HG03558 (cell line): Measurements from ENCODE around the gene FGB.
A peak's percentile ranks its signal among the peaks of the same experiment; 100 is the strongest.
"Not testable (repeated sequence)": the region's sequence is repeated elsewhere in the genome, so short reads cannot be mapped to it uniquely, and the experiment has no call there.

Source experiments
- ATAC-seq: cut with Tn5 transposase; IDR thresholded peaks from one replicate; pipeline ENCODE4 v1.9.1; 2021; ENCODE audit warnings: moderate number of reproducible peaks; ENCODE audit not compliant: unreplicated experiment; ENCODE audit errors: extremely low read depth

The FGB gene

DNA sequence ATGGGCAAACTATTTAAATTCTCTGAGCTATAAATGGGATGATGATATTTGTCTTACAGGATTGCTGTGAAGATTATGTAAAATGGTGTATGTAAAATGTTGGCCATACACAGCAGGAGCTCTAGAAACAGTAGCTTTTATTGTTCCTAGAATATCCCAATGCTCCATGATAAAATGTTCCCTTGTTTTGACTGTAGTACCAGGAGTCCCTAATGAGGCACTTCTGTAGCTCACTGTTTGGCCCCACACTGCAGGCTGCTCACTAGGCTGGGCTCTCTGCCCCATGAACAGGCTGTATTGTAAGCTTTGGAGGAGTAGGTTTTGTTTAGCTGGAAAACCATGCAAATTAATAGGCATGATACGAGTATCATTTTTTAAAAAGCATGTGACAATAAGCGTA lies 31.1 kb downstream of the FGB start:
- no peak for ATAC-seq

DNA sequence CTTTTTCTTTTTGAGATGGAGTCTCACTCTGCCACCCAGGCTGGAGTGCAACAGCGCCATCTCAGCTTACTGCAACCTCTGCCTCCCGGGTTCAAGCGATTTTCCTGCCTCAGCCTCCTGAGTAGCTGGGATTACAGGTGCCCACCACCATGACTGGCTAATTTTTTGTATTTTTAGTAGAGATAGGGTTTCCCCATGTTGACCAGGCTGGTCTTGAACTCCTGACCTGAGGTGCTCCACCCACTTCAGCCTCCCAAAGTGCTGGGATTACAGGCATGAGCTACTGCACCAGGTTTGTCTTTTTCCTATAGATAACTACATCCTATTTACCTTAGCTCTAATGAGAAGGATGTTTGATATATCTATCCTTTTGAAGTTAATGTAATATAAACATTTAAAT lies 31.5 kb downstream of the FGB start:
- not testable (repeated sequence) for ATAC-seq

DNA sequence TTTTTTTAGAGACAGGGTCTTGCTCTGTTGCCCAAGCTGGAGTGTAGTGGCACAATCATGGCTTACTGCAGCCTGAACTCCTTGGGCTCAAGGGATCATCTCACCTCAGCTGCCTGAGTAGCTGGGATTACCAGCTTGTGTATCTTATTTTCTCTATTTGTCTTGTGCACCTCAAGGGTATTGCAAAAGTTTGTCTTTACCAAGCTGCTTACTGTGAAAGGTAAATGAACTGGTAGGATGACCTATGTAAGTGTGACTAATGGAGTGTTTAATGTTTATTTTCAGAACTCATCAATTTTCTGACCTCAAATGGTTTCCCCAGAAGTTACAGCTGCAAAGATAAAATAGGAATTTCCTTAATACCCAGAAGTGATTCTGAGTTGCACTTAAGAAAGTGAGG lies 33.0 kb downstream of the FGB start:
- no peak for ATAC-seq

DNA sequence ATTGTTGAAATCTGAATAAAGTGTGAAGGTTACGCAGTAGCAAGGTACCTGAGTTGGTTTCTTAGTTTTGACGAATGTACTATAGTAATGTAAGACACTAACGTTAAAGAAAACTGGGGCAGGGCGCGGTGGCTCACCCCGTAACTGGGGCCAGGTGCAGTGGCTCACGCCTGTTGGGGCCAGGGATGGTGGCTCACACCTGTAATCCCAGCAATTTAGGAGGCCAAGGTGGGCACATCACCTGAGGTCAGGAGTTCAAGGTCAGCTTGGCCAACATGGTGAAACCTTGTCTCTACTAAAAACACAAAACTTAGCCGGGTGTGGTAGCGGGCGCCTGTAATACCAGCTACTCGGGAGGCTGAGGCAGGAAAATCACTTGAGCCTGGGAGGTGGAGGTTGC lies 34.5 kb downstream of the FGB start:
- not testable (repeated sequence) for ATAC-seq

DNA sequence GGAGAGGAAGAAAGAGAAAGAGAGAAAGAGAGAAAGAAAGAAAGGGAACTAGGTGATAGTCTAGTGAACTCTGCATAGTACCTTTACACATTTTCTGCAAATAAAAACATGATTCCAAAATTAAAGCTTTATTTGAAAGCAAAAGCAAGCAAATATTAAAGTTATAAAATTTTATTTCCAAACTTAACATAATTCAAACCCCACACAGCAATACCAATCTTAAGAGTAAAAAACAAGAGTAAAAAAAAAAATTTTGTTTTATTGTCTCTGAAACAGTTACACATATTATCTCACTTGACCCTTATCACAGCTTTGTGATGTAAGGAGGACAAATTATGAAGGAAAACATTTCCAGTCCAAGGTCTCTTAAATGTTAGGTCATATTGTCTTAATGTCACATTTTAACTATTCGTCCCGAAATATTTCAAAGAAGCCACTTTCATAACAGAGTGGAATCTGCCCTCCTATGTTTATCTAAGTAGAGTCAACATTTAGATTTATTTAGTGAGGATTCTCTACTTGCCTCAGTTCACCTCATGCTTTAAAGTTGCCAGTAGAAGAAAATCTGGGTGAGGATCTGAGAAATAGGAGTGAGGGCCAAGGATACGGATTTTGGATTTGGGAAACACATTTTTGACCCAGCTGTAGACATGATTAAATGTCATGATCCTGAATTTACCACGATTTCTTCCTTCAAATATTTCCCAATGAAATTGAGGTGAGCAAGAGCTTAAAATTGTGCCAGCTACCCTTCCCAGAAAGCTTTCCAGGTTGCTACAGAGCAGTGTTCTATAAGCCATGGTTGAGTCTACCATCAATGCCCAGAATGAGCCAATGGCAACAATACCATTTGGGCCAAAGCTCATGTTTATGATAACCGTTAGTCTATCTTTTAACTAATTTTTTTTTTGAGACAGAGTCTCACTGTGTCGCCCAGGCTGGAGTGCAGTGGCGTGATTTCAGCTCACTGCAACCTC lies 35.3 kb downstream of the FGB start:
- ATAC-seq: no peak

DNA sequence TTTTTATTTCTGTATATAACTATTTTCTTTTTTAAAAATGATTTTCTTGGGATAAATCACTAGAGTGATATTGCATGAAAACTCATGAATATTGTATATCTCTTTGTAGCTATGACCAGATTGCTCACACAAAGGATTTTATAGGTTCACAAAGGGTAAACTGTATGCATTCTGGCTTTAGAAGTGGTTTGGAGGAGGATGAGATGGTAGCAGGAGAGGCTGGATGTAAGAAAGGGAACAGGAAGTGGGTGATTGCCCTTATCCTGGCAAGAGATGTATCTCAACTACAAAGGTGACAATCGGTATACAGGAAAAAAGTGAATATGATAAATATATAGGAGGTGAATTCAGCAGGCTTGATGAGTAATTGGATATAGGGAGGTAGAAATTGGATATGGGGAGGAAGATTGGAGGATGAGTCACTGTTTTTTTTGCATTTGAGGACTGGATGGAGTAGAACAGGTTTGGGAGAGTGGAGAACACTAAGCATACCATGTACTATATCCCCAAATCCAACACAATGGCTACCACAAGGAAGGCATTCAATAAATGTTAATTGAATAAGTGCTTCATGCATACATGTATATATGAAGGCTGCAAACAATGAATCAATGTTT lies 39.7 kb downstream of the FGB start:
- ATAC-seq: no peak

DNA sequence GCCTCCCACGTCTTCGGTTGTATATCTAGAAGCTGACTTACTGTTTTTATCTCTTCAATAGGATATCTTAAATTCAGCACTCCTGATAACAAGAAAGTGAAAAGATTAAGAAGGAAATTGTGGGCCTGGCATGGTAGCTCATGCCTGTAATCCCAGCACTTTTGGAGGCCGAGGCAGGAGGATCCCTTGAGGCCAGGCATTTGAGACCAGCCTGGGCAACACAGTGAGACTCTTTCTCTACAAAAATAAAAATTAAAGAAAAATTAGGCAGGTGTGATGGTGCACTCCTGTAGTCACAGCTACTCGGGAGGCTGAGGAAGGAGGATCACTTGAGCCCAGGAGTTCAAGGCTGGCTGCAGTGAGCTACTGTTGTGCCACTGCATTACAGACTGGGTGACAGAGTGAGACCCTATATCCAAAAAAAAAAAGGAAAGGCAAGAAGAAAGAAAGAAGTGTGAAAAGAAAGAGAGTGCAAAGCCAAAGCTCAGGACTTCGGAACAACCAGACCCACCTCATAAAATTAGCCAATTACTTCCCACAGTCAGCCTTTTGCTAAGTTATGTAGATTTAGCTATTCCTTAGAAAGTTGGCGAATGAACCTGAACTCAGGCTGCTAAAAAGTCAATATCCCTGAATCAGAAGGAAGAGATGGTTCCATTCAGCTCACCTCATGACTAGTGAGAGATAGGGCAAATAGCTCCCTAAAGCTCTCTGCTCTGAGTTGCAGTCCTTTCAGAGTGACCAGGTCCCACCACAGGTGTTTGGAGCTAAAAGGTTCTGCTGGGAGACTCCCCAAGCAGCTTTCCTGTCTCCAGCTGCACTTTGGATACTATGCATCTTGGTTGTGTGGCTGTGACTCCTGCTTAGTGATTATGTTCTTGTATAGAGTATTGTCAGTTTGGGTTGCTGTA lies 40.5 kb downstream of the FGB start:
- ATAC-seq: no peak

DNA sequence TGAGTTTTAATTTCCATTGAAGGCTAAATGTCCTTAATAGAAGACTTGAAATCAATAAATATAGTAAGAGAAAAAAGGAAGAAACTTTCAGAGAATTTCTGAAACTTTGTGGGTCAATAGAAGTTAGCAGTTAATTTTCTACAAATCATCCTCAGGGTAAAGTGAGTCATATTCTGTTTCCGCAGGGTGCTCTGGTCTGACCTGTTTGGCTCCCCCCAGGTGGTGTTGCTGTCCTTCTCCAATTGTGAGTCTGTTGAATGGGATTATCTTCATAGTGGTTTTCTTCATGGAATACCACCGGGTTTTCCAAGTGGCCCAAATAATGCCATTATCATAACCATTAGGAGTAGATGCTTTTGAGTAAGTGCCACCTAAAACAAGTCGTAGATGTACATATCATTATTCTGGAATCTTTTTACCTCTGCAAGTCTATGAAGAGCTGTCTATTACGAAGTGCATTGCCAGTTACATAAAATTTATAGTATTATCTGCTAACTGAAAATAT lies 41.9 kb downstream of the FGB start:
- no peak for ATAC-seq

DNA sequence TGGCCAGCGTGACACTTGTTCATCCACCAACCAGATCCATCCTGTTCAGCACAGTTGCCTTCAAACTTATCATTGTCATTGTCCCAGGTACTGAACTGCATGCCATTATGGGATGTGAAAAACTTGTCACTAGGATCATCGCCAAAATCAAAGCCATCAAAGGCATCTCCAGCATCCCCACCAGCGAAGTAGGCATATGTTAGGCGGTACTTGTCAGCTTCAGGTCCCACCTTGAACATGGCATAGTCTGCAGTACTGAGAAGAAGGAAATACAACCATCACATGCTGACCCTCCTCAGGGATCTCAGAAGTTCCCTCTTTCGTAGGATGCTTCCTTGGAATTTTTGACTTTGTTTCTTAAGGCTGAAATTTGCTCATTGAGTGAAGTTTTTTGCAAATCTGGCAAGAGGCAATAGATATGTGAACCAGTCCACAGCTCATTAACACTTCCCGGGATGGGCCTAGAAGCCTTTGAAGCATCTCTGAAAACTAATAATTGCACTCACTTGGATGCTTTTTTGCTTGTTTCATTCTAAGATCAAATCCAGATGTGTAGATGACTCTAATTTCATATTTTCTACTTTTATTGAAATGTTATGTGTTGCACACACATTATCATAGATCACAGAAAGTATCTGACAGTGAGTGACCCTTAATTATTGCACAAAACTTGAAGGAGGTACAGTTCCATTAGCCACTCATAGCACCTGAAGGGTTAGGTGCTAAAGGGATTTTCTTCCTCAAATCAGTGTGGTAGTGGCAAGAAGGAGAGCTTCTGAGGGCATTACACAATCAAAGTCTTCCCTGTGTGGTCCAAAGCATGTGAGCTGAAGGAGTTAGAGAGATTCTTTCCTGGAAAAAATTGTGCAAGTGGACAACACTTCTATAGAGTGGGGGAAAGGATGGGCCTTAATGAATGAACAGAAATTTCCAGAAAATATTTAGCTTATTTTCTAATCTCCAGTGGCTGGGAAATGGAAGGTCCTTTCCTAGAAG lies 44.2 kb downstream of the FGB start:
- no peak for ATAC-seq

DNA sequence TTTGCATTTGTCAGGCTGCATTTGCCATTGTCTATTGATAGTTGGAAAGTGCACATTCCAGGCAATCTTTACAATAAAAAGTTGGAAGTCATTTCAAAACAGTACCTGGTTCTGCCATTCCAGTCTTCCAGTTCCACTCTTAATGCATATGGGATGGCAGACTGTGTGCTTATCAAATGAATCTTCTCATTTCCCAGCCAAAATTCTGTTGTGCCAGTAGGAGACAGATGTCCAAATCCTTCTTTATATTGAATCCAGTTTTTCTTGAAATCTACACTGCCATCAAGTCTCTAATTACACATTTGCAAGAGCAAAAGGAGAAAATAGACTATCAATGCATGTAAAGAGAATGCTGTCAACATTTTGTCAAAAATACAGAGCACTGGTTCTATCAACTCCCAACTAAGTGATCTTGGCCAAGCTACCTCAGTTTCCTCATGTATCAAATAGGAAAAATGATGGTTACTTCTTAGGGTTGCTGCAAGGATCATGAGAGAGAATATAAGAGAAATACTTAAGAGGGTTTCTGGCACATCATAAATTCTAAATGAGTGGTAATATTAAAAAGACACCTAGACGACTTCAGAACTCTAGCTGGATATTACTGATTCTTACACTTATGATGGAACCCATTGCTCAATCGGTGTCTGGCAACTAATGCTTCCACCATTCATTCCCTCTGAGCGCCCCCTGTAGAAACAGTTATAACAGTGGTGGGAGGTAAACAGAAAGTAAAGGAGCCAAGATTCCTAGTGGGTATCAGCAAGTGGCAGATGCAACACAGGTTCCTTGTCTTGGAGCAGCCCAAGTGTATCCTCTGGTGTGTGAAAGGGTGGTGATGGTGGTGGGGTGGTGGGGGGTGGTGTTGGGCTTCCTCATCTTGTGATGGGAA lies 45.8 kb downstream of the FGB start:
- ATAC-seq: no peak

DNA sequence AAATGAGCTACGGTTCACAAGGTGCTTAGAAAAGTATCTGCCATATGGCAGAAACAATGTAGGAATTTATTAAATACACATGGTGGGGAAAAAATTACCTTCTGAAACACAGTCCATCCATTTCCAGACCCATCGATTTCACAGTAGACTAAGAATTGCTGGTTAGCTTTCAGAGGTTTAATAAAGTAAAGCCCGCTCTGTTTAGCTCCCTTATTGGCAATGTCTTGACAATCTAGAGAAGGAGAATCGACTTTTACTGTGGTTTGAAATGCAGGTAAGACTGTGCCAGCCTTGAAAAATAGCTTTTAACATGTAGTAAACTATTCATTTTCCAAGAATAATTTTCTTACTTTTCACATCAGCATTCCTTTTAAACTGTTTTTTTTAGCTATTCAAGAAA lies 46.7 kb downstream of the FGB start:
- no peak for ATAC-seq

DNA sequence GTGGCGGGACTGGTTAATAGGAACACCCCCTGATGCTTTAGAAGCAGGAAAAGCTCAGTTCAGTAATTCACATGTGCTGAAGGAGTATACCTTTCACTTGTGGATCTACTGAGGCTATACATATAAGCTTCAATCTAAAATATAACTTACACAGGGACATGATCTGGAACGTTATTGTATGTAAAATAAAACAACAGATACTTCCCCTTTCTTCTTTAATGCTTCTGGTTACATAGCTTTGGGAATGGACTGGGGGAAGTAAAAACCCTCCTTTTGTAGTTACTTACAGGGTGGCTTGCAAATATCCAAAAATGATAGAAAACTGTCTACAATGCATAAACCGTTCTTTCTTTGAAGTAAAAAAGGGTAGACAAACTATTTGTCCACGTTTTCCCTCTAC lies 47.8 kb downstream of the FGB start:
- ATAC-seq: no peak

DNA sequence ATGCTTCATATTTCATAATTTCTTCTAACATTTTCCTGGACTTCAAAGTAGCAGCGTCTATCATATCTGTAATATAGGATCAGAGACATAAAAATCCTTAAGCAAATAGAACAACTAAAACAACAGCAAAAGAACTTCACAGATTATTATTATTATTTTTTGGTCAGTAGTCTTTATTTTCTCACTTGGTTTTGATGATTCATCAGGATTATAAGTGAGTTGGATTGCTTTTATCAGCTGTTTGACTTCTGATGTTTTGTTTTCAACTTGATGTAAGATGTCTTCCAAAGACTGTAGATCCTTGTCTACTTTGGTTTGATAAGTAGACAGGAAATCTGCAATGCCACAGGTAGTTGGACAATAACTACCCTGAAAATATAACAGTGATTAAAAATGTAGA lies 49.0 kb downstream of the FGB start:
- no peak for ATAC-seq

DNA sequence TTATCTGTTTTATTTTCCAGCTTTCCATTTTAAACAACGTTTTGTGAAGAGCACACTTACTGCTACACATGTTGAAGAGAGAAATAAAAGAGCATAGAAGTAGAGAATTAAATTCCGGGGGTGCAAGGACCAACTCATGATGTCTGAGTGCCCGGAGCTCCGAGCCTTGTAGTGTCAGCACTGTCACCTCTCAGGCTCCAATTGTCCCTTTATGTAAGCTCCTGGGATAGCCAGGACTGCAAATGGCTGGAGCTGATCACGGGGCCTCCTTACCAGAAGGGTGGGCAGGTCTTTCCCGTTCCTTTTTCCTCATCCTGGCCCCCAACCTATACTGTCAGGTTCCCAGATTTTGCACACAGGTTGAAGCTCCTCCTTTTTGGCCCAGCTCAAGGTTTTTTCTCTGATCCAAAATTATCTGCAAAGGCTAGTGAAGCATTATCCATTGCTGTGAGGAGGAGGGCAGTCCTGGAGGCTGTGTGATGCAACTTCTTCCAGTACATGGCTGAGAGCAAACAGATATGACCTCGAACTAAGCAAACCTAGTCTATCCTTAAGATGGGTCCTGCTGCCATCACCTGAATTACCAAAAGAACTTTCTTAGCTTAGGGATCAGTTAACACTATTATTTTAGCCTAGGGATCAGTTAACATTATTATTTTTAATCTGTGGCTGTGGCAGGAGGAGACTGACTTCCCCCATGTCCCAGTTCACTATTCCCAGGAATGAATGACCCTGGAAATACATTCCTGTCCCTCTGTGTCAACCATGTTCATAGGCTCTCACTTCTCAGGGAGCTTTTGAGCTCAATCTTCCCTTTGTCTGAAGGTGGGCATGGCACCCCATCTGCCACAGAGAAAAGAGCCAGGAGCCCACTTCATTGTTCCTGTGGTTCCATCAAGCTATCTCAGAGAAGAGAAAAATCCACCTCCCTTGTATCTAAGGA lies 49.9 kb downstream of the FGB start, which contains the start of gene FGG:
TSS of gene FGG (minus strand) at position 185 of the 943 bp plus-strand sequence. CDS start at position 138, 47 bp downstream.
- ATAC-seq: no peak

DNA sequence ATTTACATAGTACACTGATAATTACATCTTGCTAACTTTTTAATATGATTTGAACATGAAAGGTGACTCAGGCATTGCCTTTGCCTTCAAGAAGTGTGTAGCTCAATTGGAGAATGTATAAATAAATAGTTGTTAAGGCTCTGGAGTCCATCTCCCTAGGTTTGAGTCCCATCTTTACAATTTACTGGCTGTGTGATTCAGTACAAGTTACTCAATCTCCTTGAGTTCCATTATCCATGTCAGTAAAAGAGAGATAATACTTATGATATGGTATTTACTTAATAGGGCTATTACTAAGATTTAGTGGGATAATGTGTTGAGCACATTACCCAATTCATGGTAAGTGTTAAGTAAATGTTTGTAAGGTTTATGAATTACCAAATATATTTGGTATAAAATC lies 51.5 kb downstream of the FGB start:
- no peak for ATAC-seq

DNA sequence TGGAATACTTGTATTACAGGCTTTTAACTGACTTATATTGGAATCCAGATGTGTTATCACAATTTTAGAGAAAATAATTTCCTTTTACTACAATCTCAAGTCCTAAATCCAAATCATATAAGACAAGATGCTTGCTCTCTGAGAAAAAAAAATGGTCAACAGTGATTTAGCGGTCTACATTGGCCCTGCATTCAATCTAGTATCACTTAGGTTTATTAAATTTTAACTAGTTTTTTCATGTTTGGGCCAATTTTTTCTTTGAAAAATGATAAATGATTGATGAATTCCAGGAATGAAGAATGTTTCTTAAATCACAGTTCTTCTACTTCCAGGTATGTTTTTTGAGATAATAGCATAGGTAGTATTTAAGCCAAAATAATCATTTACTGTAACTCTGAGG lies 52.4 kb downstream of the FGB start:
- ATAC-seq: no peak

DNA sequence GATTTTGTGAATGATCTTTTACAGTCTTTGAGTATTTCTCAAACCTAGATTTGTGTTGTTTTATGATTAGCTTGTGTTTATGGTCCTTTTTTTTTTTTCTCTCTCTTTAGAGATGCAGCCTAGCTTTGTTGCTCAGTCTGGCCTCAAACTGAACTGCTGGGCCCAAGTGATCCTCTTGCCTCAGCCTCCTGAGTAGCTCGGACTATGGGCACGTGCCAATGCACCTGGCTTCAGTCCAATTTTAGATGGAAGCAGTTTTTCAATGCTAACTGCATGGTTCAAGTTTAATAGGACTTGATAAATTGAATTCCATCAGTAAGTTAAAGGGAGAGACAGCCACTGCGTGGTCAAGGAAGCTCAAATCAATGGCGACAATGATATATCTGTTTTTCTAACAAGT lies 53.5 kb downstream of the FGB start:
- ATAC-seq: peak; percentile 4
